ENCODE results near the gene MXRA8. TPM values are rescaled to one million over a fixed set of nuclear protein-coding genes. Genes with fewer than 3 reads are reported as not detected.
A peak's percentile ranks its signal among the peaks of the same experiment; 100 is the strongest.

Gene MXRA8
- total RNA-seq, 1 donor from 2014 or later, result 137 TPM

- DNase-seq (ENCODE audit: low read depth), result no peak
- H3K4me3 ChIP-seq (ENCODE audit: low read depth, low read length), result peak overlapping the region; percentile 73
- peak; percentile 7 for TF ChIP-seq CTCF (conservative IDR thresholded peaks at IDR 0.05; ENCODE audit: low read depth, low read length)
Observed at GRCh38 chr1:1305300-1306069, 52.9 kb downstream of the MXRA8 start.

- no peak for DNase-seq (ENCODE audit: low read depth)
- no peak for TF ChIP-seq CTCF (conservative IDR thresholded peaks at IDR 0.05; ENCODE audit: low read depth, low read length)
- H3K4me3 ChIP-seq (ENCODE audit: low read depth, low read length), result peak overlapping the region; percentile 73
Observed at GRCh38 chr1:1304331-1305299, 53.7 kb downstream of the MXRA8 start.

- no peak for DNase-seq (ENCODE audit: low read depth)
- H3K4me3 ChIP-seq (ENCODE audit: low read depth, low read length), result no peak overlapping the region
Observed at GRCh38 chr1:1303736-1304135, 54.6 kb downstream of the MXRA8 start.

GRCh38 chr1:1302951-1303509 lies 55.3 kb downstream of the MXRA8 start:
- no peak for TF ChIP-seq CTCF (conservative IDR thresholded peaks at IDR 0.05; ENCODE audit: low read depth, low read length)
- no peak for DNase-seq (ENCODE audit: low read depth)
- H3K4me3 ChIP-seq (ENCODE audit: low read depth, low read length), result no peak overlapping the region

More at GRCh38 chr1:1303736-1304135, 54.6 kb downstream of the MXRA8 start:
- TF ChIP-seq CTCF (conservative IDR thresholded peaks at IDR 0.05; ENCODE audit: low read depth, low read length), result no peak

Other genes starting within 250 kb of the MXRA8 start
- gene C1orf159, start 242.5 kb downstream of the MXRA8 start, total RNA-seq, result 20.2 and 24.9 TPM in 2 replicates
- gene TTLL10, start 184.7 kb downstream of the MXRA8 start, total RNA-seq, result not detected in 2 replicates
- 0.65 and 3.1 TPM in 2 replicates for gene TNFRSF18, start 152.0 kb downstream of the MXRA8 start, total RNA-seq
- gene TNFRSF4, start 144.4 kb downstream of the MXRA8 start, total RNA-seq, result 0.36 and 0.40 TPM in 2 replicates
- gene SDF4, start 126.6 kb downstream of the MXRA8 start, total RNA-seq, result 149 and 156 TPM in 2 replicates
- 34.1 and 36.6 TPM in 2 replicates for gene B3GALT6, start 126.3 kb downstream of the MXRA8 start, total RNA-seq
- gene C1QTNF12, start 111.8 kb downstream of the MXRA8 start, total RNA-seq, result 1.7 and 5.1 TPM in 2 replicates
- gene UBE2J2, start 84.7 kb downstream of the MXRA8 start, total RNA-seq, result 49.3 and 84.1 TPM in 2 replicates
- gene SCNN1D, start 78.1 kb downstream of the MXRA8 start, total RNA-seq, result 0.14 and 1.5 TPM in 2 replicates
- gene ACAP3, start 50.6 kb downstream of the MXRA8 start, total RNA-seq, result 21.8 and 29.1 TPM in 2 replicates
- gene PUSL1, start 50.0 kb downstream of the MXRA8 start, total RNA-seq, result 46.5 and 92.7 TPM in 2 replicates
- 58.7 and 118 TPM in 2 replicates for gene INTS11, start 33.9 kb downstream of the MXRA8 start, total RNA-seq
- gene CPTP, start 33.8 kb downstream of the MXRA8 start, total RNA-seq, result 40.1 and 42.4 TPM in 2 replicates
- not detected in 2 replicates for gene TAS1R3, start 27.3 kb downstream of the MXRA8 start, total RNA-seq
- gene DVL1, start 9.1 kb downstream of the MXRA8 start, total RNA-seq, result 78.6 and 113 TPM in 2 replicates
- gene AURKAIP1, start 16.7 kb upstream of the MXRA8 start, total RNA-seq, result 258 and 347 TPM in 2 replicates
- gene CCNL2, start 40.8 kb upstream of the MXRA8 start, total RNA-seq, result 47.3 and 96.3 TPM in 2 replicates
- 150 and 246 TPM in 2 replicates for gene MRPL20, start 48.7 kb upstream of the MXRA8 start, total RNA-seq
- 2.7 and 4.0 TPM in 2 replicates for gene ANKRD65, start 62.7 kb upstream of the MXRA8 start, total RNA-seq
- 41.6 and 56.3 TPM in 2 replicates for gene VWA1, start 77.1 kb upstream of the MXRA8 start, total RNA-seq
- gene ATAD3C, start 91.1 kb upstream of the MXRA8 start, total RNA-seq, result under 0.01 and 0.36 TPM in 2 replicates
- 42.8 and 91.2 TPM in 2 replicates for gene ATAD3B, start 113.2 kb upstream of the MXRA8 start, total RNA-seq
- gene ATAD3A, start 153.6 kb upstream of the MXRA8 start, total RNA-seq, result 52.6 and 110 TPM in 2 replicates
- 1.6 and 1.7 TPM in 2 replicates for gene TMEM240, start 182.1 kb upstream of the MXRA8 start, total RNA-seq
- gene SSU72, start 216.3 kb upstream of the MXRA8 start, total RNA-seq, result 136 and 147 TPM in 2 replicates
- gene FNDC10, start 241.6 kb upstream of the MXRA8 start, total RNA-seq, result 2.6 and 6.1 TPM in 2 replicates